HepG2 (cell line): ENCODE results near the gene ABHD6. TPM values are rescaled to one million over a fixed set of nuclear protein-coding genes. Genes with fewer than 3 reads are reported as not detected.

Experiments used
- AGO2 ChIP-seq: fragments of 200-400 bp; formaldehyde crosslinking; optimal IDR thresholded peaks from 2 replicates; pipeline ENCODE3; 2017; ENCODE audit warnings: mild to moderate bottlenecking, low read depth, low read length, moderate library complexity
- CBFB ChIP-seq: sonication (generic); formaldehyde crosslinking; IDR thresholded peaks from 2 replicates; pipeline ENCODE4 v1.4.0; 2020; ENCODE audit warnings: missing genetic modification reagents
- HIC2 ChIP-seq: sonication (generic); formaldehyde crosslinking; IDR thresholded peaks from 2 replicates; pipeline ENCODE4 v1.9.0; 2022; ENCODE audit warnings: low read depth, missing genetic modification reagents
- HIVEP1 ChIP-seq: sonication (generic); formaldehyde crosslinking; IDR thresholded peaks from 2 replicates; pipeline ENCODE4 v1.4.0; 2020; ENCODE audit warnings: mild to moderate bottlenecking, missing genetic modification reagents
- HOMEZ ChIP-seq: IDR thresholded peaks from 2 replicates; pipeline ENCODE4 v1.6.1; 2016; ENCODE audit warnings: low read depth
- MATR3 ChIP-seq: sonication (generic); formaldehyde crosslinking; IDR thresholded peaks from 2 replicates; pipeline ENCODE4 v1.4.0; 2020; ENCODE audit warnings: missing genetic modification reagents
- NCOA1 ChIP-seq: sonication (generic); formaldehyde crosslinking; IDR thresholded peaks from 2 replicates; pipeline ENCODE4 v1.9.0; 2021; ENCODE audit warnings: missing genetic modification reagents
- PLRG1 ChIP-seq: fragments of 450-650 bp; conservative IDR thresholded peaks from 2 replicates; pipeline ENCODE4 v1.6.1; 2016
- RARA ChIP-seq: IDR thresholded peaks from 2 replicates; pipeline ENCODE4 v1.6.1; 2016; ENCODE audit warnings: missing genetic modification reagents, missing compliant biosample characterization
- USF2 ChIP-seq, 2 experiments: sonication (generic) in 1 of 2; formaldehyde crosslinking in 1 of 2; IDR thresholded peaks; 2 replicates each; pipeline versions ENCODE4 v1.5.1 to v1.6.1; 2011 to 2020; ENCODE audit warnings: borderline replicate concordance in 1 of 2, low read depth in 1 of 2, low read length in 1 of 2, mild to moderate bottlenecking in 1 of 2, missing genetic modification reagents in 1 of 2, moderate library complexity in 1 of 2
- ZHX2 ChIP-seq, 2 experiments: sonication (generic) in 1 of 2; formaldehyde crosslinking in 1 of 2; IDR thresholded peaks; 2 replicates each; pipeline versions ENCODE4 v1.6.1 to v1.9.0; 2014 to 2022; ENCODE audit warnings: antibody characterized with exemption in 1 of 2, borderline replicate concordance in 1 of 2, inconsistent platforms in 1 of 2, low read depth in 1 of 2, missing genetic modification reagents in 1 of 2
- ZNF230 ChIP-seq: sonication (generic); formaldehyde crosslinking; IDR thresholded peaks from 2 replicates; pipeline ENCODE4 v1.4.0; 2020; ENCODE audit warnings: mild to moderate bottlenecking, missing genetic modification reagents
- ZNF280B ChIP-seq: sonication (generic); formaldehyde crosslinking; IDR thresholded peaks from 2 replicates; pipeline ENCODE4 v1.5.0; 2020; ENCODE audit warnings: missing genetic modification reagents, mild to moderate bottlenecking, borderline replicate concordance
- ZNF607 ChIP-seq: sonication (generic); formaldehyde crosslinking; IDR thresholded peaks from 2 replicates; pipeline ENCODE4 v1.5.1; 2020; ENCODE audit warnings: missing genetic modification reagents, mild to moderate bottlenecking, borderline replicate concordance
- ZNF616 ChIP-seq: sonication (generic); formaldehyde crosslinking; IDR thresholded peaks from 2 replicates; pipeline ENCODE4 v1.5.0; 2020; ENCODE audit warnings: low read depth, mild to moderate bottlenecking, missing genetic modification reagents
- polyA plus RNA-seq, 8 experiments: library from polyadenylated mRNA; depleted of rRNA in 3 of 8; stranded (reverse) in 7 of 8; unstranded in 1 of 8; fragments of >200 nt; fragmentation: Illumina TruSeq in 4 of 8; extraction: Trizol in 4 of 8; gene quantifications; 2 replicates each; pipeline versions ENCODE4 v1.2.1 to v1.2.3, GENCODE V29; 2011 to 2016; ENCODE audit warnings: low read depth in 4 of 8, missing spikeins in 1 of 8, mixed read lengths in 1 of 8; ENCODE audit not compliant: insufficient read depth in 1 of 8
- total RNA-seq, 5 experiments: library from RNA; depleted of rRNA; stranded (reverse); fragments of >200 nt; fragmentation: Illumina TruSeq; extraction: Trizol; gene quantifications; 2 replicates each; pipeline ENCODE4 v1.2.3, GENCODE V29; 2016; ENCODE audit warnings: low read depth in 1 of 5

Gene ABHD6
- total and polyA plus RNA-seq, 2 of the 13 experiments (the other 11 are each of a cell fraction or from before 2014, with no cell fraction given) = 9.0 to 17.2 TPM

GRCh38 chr3:58217209-58217811 lies 20.3 kb upstream of the ABHD6 start (continued):
- TF ChIP-seq USF2 (IDR thresholded peaks at IDR 0.05; ENCODE audit: low read depth, low read length) = 0 out of 2 replicates have a peak, but pooled peaks have one; percentile 29
- TF ChIP-seq USF2 (CRISPR knock-in tag; IDR thresholded peaks at IDR 0.05; ENCODE audit: borderline replicate concordance) = no peak
- no peak; the same call in none of the 2 replicates for TF ChIP-seq RARA
- no peak for TF ChIP-seq HIVEP1 (CRISPR knock-in tag)
- peak; percentile 18; the same call in 1 of the 2 replicates for TF ChIP-seq ZNF280B (CRISPR knock-in tag)
- TF ChIP-seq ZNF616 = no peak
- TF ChIP-seq AGO2 = no peak
- no peak; the same call in 1 of the 2 replicates for TF ChIP-seq CBFB
- peak; percentile 96 for TF ChIP-seq HIC2 (CRISPR knock-in tag)
- 0 out of 2 replicates have a peak, but pooled peaks have one; percentile 42 for TF ChIP-seq HOMEZ (CRISPR knock-in tag)
- TF ChIP-seq ZHX2 (IDR thresholded peaks at IDR 0.05; ENCODE audit: low read depth) = no peak
- TF ChIP-seq ZHX2 (CRISPR knock-in tag; IDR thresholded peaks at IDR 0.05; ENCODE audit: borderline replicate concordance) = no peak
- no peak; the same call in 1 of the 2 replicates for TF ChIP-seq ZNF230
- peak; percentile 69; the same call in 1 of the 2 replicates for TF ChIP-seq ZNF607
- TF ChIP-seq PLRG1 = no peak
- no peak for TF ChIP-seq MATR3 (CRISPR knock-in tag)
- no peak for TF ChIP-seq NCOA1 (CRISPR knock-in tag)
